H9 (cell line): ENCODE measurements around the gene PRR29. TPM values are rescaled to one million over a fixed set of nuclear protein-coding genes. Genes with fewer than 3 reads are reported as not detected.

Experiments
- DNase-seq: peaks from one replicate; pipeline ENCODE4 v3.0.0-alpha.2; 2017
- H2AFZ ChIP-seq: one replicate; pipeline ENCODE4 v1.6.1; 2013; ENCODE audit warnings: mild to moderate bottlenecking, low read length, control low read depth, moderate library complexity
- H2AK5ac ChIP-seq: 2 replicates; pipeline ENCODE4 v1.6.1; 2013; ENCODE audit warnings: low read length, control low read depth, mixed read lengths; ENCODE audit not compliant: insufficient read length
- H2BK120ac ChIP-seq: one replicate; pipeline ENCODE4 v1.6.1; 2013; ENCODE audit warnings: low read depth, mild to moderate bottlenecking, low read length, control low read depth, inconsistent platforms; ENCODE audit not compliant: poor library complexity, severe bottlenecking
- H2BK12ac ChIP-seq: 2 replicates; pipeline ENCODE4 v1.6.1; 2013; ENCODE audit warnings: low read length, control low read depth, mixed read lengths, low read depth; ENCODE audit not compliant: insufficient read length
- H2BK15ac ChIP-seq: 2 replicates; pipeline ENCODE4 v1.6.1; 2013; ENCODE audit warnings: low read depth, low read length, control low read depth
- H2BK20ac ChIP-seq: one replicate; pipeline ENCODE4 v1.6.1; 2013; ENCODE audit warnings: low read depth, mild to moderate bottlenecking, low read length, control low read depth, inconsistent platforms; ENCODE audit not compliant: poor library complexity, severe bottlenecking
- H2BK5ac ChIP-seq: 2 replicates; pipeline ENCODE4 v1.6.1; 2013; ENCODE audit warnings: low read length, control low read depth, mixed read lengths; ENCODE audit not compliant: insufficient read length
- H3K14ac ChIP-seq: 2 replicates; pipeline ENCODE4 v1.6.1; 2013; ENCODE audit warnings: low read length, control low read depth; ENCODE audit not compliant: insufficient read depth
- H3K18ac ChIP-seq: 2 replicates; pipeline ENCODE4 v1.6.1; 2013; ENCODE audit warnings: low read depth, mild to moderate bottlenecking, mixed read lengths, low read length, control low read depth; ENCODE audit not compliant: insufficient read length
- H3K23ac ChIP-seq: 2 replicates; pipeline ENCODE4 v1.6.1; 2013; ENCODE audit warnings: low read length, control low read depth, mixed read lengths, low read depth; ENCODE audit not compliant: insufficient read length
- H3K23me2 ChIP-seq: 2 replicates; pipeline ENCODE4 v1.6.1; 2013; ENCODE audit warnings: low read depth, mild to moderate bottlenecking, mixed read lengths, low read length, control low read depth; ENCODE audit not compliant: insufficient read length, poor library complexity, severe bottlenecking
- H3K27ac ChIP-seq: 2 replicates; pipeline ENCODE4 v1.5.1; 2013; ENCODE audit warnings: low read length, control low read depth, mixed read lengths, low read depth; ENCODE audit not compliant: insufficient read length
- H3K27me3 ChIP-seq: 2 replicates; pipeline ENCODE4 v1.6.1; 2013; ENCODE audit warnings: low read length, control low read depth, inconsistent platforms; ENCODE audit not compliant: insufficient read depth
- H3K4ac ChIP-seq: 2 replicates; pipeline ENCODE4 v1.6.1; 2013; ENCODE audit warnings: low read depth, mild to moderate bottlenecking, control low read depth, inconsistent platforms, low read length, moderate library complexity
- H3K4me1 ChIP-seq: 2 replicates; pipeline ENCODE4 v1.6.1; 2013; ENCODE audit warnings: low read length, control low read depth, inconsistent platforms; ENCODE audit not compliant: insufficient read depth
- H3K4me2 ChIP-seq: 2 replicates; pipeline ENCODE4 v1.6.1; 2013; ENCODE audit warnings: low read length, control low read depth, mixed read lengths; ENCODE audit not compliant: insufficient read length, insufficient read depth
- H3K56ac ChIP-seq: 2 replicates; pipeline ENCODE4 v1.6.1; 2013; ENCODE audit warnings: low read depth, mild to moderate bottlenecking, mixed read lengths, low read length, control low read depth; ENCODE audit not compliant: insufficient read length
- H3K79me1 ChIP-seq: 2 replicates; pipeline ENCODE4 v1.6.1; 2013; ENCODE audit warnings: low read depth, mild to moderate bottlenecking, moderate library complexity, low read length, control low read depth, inconsistent platforms; ENCODE audit not compliant: insufficient read depth, poor library complexity, severe bottlenecking
- H3K79me2 ChIP-seq: 2 replicates; pipeline ENCODE4 v1.6.1; 2013; ENCODE audit warnings: low read length, control low read depth, inconsistent platforms; ENCODE audit not compliant: insufficient read depth
- H3K9ac ChIP-seq: 2 replicates; pipeline ENCODE4 v1.6.1; 2013; ENCODE audit warnings: low read length, control low read depth, mixed read lengths; ENCODE audit not compliant: insufficient read length; ENCODE audit errors: extremely low read depth
- H3K9me3 ChIP-seq: one replicate; pipeline ENCODE4 v1.6.1; 2013; ENCODE audit warnings: low read depth, low read length, inconsistent platforms; ENCODE audit not compliant: control insufficient read depth
- H3T11ph ChIP-seq: one replicate; pipeline ENCODE4 v1.6.1; 2013; ENCODE audit warnings: mild to moderate bottlenecking, low read length, control low read depth, inconsistent platforms
- H4K20me1 ChIP-seq: one replicate; pipeline ENCODE4 v1.6.1; 2013; ENCODE audit not compliant: control insufficient read depth, insufficient read length, insufficient read depth
- H4K5ac ChIP-seq: 2 replicates; pipeline ENCODE4 v1.6.1; 2013; ENCODE audit warnings: low read depth, mild to moderate bottlenecking, mixed read lengths, low read length, control low read depth; ENCODE audit not compliant: insufficient read length
- H4K8ac ChIP-seq: replicated peaks from 2 replicates; pipeline ENCODE4 v1.6.1; 2013; ENCODE audit warnings: low read length, control low read depth, mixed read lengths, low read depth; ENCODE audit not compliant: insufficient read length
- H4K91ac ChIP-seq: 2 replicates; pipeline ENCODE4 v1.6.1; 2013; ENCODE audit warnings: low read depth, mild to moderate bottlenecking, moderate library complexity, mixed read lengths, low read length, control low read depth; ENCODE audit not compliant: insufficient read length
- H3K27ac Mint-ChIP-seq, 3 experiments: 2 replicates in 2 of 3; 3 replicates in 1 of 3; pipeline ENCODE4 v1.8.0; 2020 to 2021; ENCODE audit warnings: mixed read lengths in 3 of 3, mild to moderate bottlenecking in 1 of 3, moderate library complexity in 1 of 3
- H3K27me3 Mint-ChIP-seq: 2 replicates; pipeline ENCODE4 v1.8.0; 2021; ENCODE audit warnings: low read depth, mild to moderate bottlenecking, moderate library complexity, mixed read lengths
- H3K36me3 Mint-ChIP-seq, 3 experiments: 2 replicates in 2 of 3; 3 replicates in 1 of 3; pipeline ENCODE4 v1.8.0; 2020 to 2021; ENCODE audit warnings: low read depth in 3 of 3, mixed read lengths in 3 of 3; ENCODE audit not compliant: insufficient read depth in 1 of 3
- H3K4me1 Mint-ChIP-seq, 2 experiments: 2 replicates each; pipeline ENCODE4 v1.8.0; 2020; ENCODE audit warnings: mixed read lengths in 2 of 2
- H3K4me3 Mint-ChIP-seq, 2 experiments: 2 replicates in 1 of 2; 3 replicates in 1 of 2; pipeline ENCODE4 v1.8.0; 2020 to 2021; ENCODE audit warnings: mild to moderate bottlenecking in 2 of 2, mixed read lengths in 2 of 2, moderate library complexity in 1 of 2
- H3K9me3 Mint-ChIP-seq, 2 experiments: 2 replicates in 1 of 2; 3 replicates in 1 of 2; pipeline ENCODE4 v1.8.0; 2020; ENCODE audit warnings: mild to moderate bottlenecking in 2 of 2, mixed read lengths in 2 of 2, moderate library complexity in 1 of 2
- CTCF ChIP-seq: fragments of 200-600 bp; sonication (generic); conservative IDR thresholded peaks from 3 replicates; pipeline ENCODE4 v1.8.0; 2021; ENCODE audit warnings: antibody characterized with exemption, mild to moderate bottlenecking
- WGBS: extraction: QIAGEN DNeasy Blood & Tissue Kit; methylation state at CpG from one replicate; pipeline ENCODE4 v1.1.7; 2013; ENCODE audit warnings: missing lambda C conversion rate, low lambda C conversion rate, mixed read lengths; ENCODE audit not compliant: insufficient read length; ENCODE audit errors: extremely low coverage; 5-methylcytosine and 5-hydroxymethylcytosine counted together
- total RNA-seq: library from RNA; stranded (reverse); gene quantifications from 2 replicates; pipeline ENCODE4 v1.2.1, GENCODE V29; 2021

Gene PRR29
- total RNA-seq, 1 experiment from 2014 or later: 0.87 TPM

GRCh38 chr17:64048805-64049204, 50.7 kb downstream of the PRR29 start:
- H3K56ac ChIP-seq: no peak overlapping the region
- H3K23me2 ChIP-seq: no peaks in the 10 kb centered on the region
- H3T11ph ChIP-seq: no peak overlapping the region
- Mint-ChIP-seq H3K9me3 (no peaks in the 10 kb centered on the region), H3K27ac (no peak overlapping the region), H3K36me3 (peaks cover 0 to 13% (median 0%) of the 10 kb centered on the region in 3 experiments; a peak in 4 of 7 replicates), H3K4me1 (peaks cover 0 to 2% of the 10 kb centered on the region in 2 experiments; a peak in 1 of 4 replicates), H3K4me3 (no peak overlapping the region), H3K27me3 (no peaks in the 10 kb centered on the region)
- H3K14ac ChIP-seq: no peak overlapping the region
- H3K4ac ChIP-seq: no peak overlapping the region
- no peak overlapping the region for H2BK5ac ChIP-seq
- no peaks in the 10 kb centered on the region for H3K79me2 ChIP-seq
- TF ChIP-seq CTCF: no peak
- H3K9ac ChIP-seq: no peak overlapping the region
- no peak overlapping the region for H2BK12ac ChIP-seq
- no peak for DNase-seq
- H2BK15ac ChIP-seq: no peak overlapping the region
- H4K91ac ChIP-seq: no peak overlapping the region
- no peak overlapping the region for H3K18ac ChIP-seq
- H4K5ac ChIP-seq: no peak overlapping the region
- H3K27me3 ChIP-seq: no peaks in the 10 kb centered on the region
- no peaks in the 10 kb centered on the region for H3K9me3 ChIP-seq
- H2BK120ac ChIP-seq: no peak overlapping the region
- WGBS: no CpG with 5 or more reads among the region's 9 CpGs
- H4K8ac ChIP-seq: no peak overlapping the region
- no peak overlapping the region for H3K23ac ChIP-seq
- no peaks in the 10 kb centered on the region for H3K79me1 ChIP-seq
- H3K27ac ChIP-seq: no peak overlapping the region
- no peak overlapping the region for H3K4me2 ChIP-seq
- no peaks in the 10 kb centered on the region for H4K20me1 ChIP-seq
- no peak overlapping the region for H2AK5ac ChIP-seq
- no peak overlapping the region for H2BK20ac ChIP-seq
- H3K4me1 ChIP-seq: no peaks in the 10 kb centered on the region
- no peak overlapping the region for H2AFZ ChIP-seq
